Mesenchymal stem cell (in vitro differentiated cells and primary cell): ENCODE measurements around the gene SNAI3.

ENCODE experiments used
- DNase-seq: peaks from one replicate; pipeline ENCODE4 v3.0.0-alpha.2; 2013
- H2AFZ ChIP-seq: one replicate; pipeline ENCODE4 v1.6.1; 2013; ENCODE audit warnings: low read depth, mild to moderate bottlenecking, control low read depth, inconsistent platforms, low read length, moderate library complexity
- H2AK5ac ChIP-seq: 2 replicates; pipeline ENCODE4 v1.6.1; 2013; ENCODE audit warnings: low read length, moderate library complexity, mild to moderate bottlenecking, inconsistent platforms; ENCODE audit not compliant: severe bottlenecking
- H2BK120ac ChIP-seq: one replicate; pipeline ENCODE4 v1.6.1; 2013; ENCODE audit warnings: low read depth, mild to moderate bottlenecking, inconsistent platforms, low read length, moderate library complexity
- H2BK12ac ChIP-seq, 2 experiments: one replicate each; pipeline ENCODE4 v1.6.1; 2013; ENCODE audit warnings: inconsistent platforms in 2 of 2, low read length in 2 of 2, mild to moderate bottlenecking in 2 of 2, moderate library complexity in 2 of 2, control low read depth in 1 of 2
- H2BK15ac ChIP-seq: one replicate; pipeline ENCODE4 v1.6.1; 2013; ENCODE audit warnings: mild to moderate bottlenecking, low read depth, inconsistent platforms; ENCODE audit not compliant: poor library complexity, severe bottlenecking
- H2BK5ac ChIP-seq: 2 replicates; pipeline ENCODE4 v1.6.1; 2013; ENCODE audit warnings: low read depth, mild to moderate bottlenecking, low read length, control low read depth, inconsistent platforms; ENCODE audit not compliant: poor library complexity, severe bottlenecking
- H3K14ac ChIP-seq, 2 experiments: one replicate each; pipeline ENCODE4 v1.6.1; 2013; ENCODE audit warnings: inconsistent platforms in 2 of 2, low read length in 2 of 2, control low read depth in 1 of 2, mild to moderate bottlenecking in 1 of 2, moderate library complexity in 1 of 2
- H3K18ac ChIP-seq, 2 experiments: one replicate each; pipeline ENCODE4 v1.6.1; 2013; ENCODE audit warnings: inconsistent platforms in 2 of 2, low read length in 2 of 2, control low read depth in 1 of 2, low read depth in 1 of 2, mild to moderate bottlenecking in 1 of 2
- H3K23ac ChIP-seq, 2 experiments: one replicate each; pipeline ENCODE4 v1.6.1; 2013; ENCODE audit warnings: inconsistent platforms in 2 of 2, low read length in 2 of 2, mild to moderate bottlenecking in 2 of 2, moderate library complexity in 2 of 2, control low read depth in 1 of 2
- H3K27ac ChIP-seq: 2 replicates; pipeline ENCODE4 v1.5.1; 2013; ENCODE audit warnings: mild to moderate bottlenecking, moderate library complexity, low read length, control low read depth, inconsistent platforms; ENCODE audit not compliant: poor library complexity, severe bottlenecking
- H3K27me3 ChIP-seq, 2 experiments: 2 replicates each; pipeline versions ENCODE4 v1.6.1 to v1.7.0; 2013; ENCODE audit warnings: low read length in 2 of 2, mild to moderate bottlenecking in 2 of 2, moderate library complexity in 2 of 2, control low read depth in 1 of 2, inconsistent platforms in 1 of 2; ENCODE audit not compliant: control insufficient read depth in 1 of 2, insufficient read depth in 1 of 2
- H3K36me3 ChIP-seq, 2 experiments: 2 replicates each; pipeline versions ENCODE4 v1.6.1 to v1.7.0; 2013; ENCODE audit warnings: low read length in 2 of 2, control low read depth in 1 of 2, inconsistent platforms in 1 of 2, low read depth in 1 of 2, mild to moderate bottlenecking in 1 of 2; ENCODE audit not compliant: insufficient read depth in 2 of 2, control insufficient read depth in 1 of 2
- H3K4ac ChIP-seq, 2 experiments: one replicate each; pipeline ENCODE4 v1.6.1; 2013; ENCODE audit warnings: inconsistent platforms in 2 of 2, low read length in 2 of 2, mild to moderate bottlenecking in 2 of 2, moderate library complexity in 2 of 2, control low read depth in 1 of 2, low read depth in 1 of 2
- H3K4me1 ChIP-seq: 2 replicates; pipeline ENCODE4 v1.6.1; 2013; ENCODE audit warnings: low read depth, low read length, control low read depth; ENCODE audit not compliant: control insufficient read depth, insufficient read depth
- H3K4me2 ChIP-seq: 2 replicates; pipeline ENCODE4 v1.6.1; 2013; ENCODE audit warnings: low read length, mild to moderate bottlenecking, inconsistent platforms; ENCODE audit not compliant: poor library complexity, severe bottlenecking
- H3K4me3 ChIP-seq, 2 experiments: 2 replicates each; pipeline versions ENCODE4 v1.5.1 to v1.7.0; 2013; ENCODE audit warnings: low read length in 2 of 2, mild to moderate bottlenecking in 2 of 2, control low read depth in 1 of 2, low read depth in 1 of 2; ENCODE audit not compliant: insufficient read depth in 1 of 2
- H3K79me1 ChIP-seq: replicated peaks from 2 replicates; pipeline ENCODE4 v1.6.1; 2013; ENCODE audit warnings: mild to moderate bottlenecking, control low read depth, low read length, inconsistent platforms; ENCODE audit not compliant: poor library complexity, severe bottlenecking
- H3K9ac ChIP-seq: 2 replicates; pipeline ENCODE4 v1.7.0; 2013; ENCODE audit warnings: mild to moderate bottlenecking, low read length, moderate library complexity
- H3K9me3 ChIP-seq: 2 replicates; pipeline ENCODE4 v1.7.0; 2013; ENCODE audit warnings: mild to moderate bottlenecking, low read length; ENCODE audit not compliant: control insufficient read depth
- H4K8ac ChIP-seq: one replicate; pipeline ENCODE4 v1.6.1; 2013; ENCODE audit warnings: inconsistent platforms, mild to moderate bottlenecking, low read length, moderate library complexity
- H4K91ac ChIP-seq: one replicate; pipeline ENCODE4 v1.6.1; 2013; ENCODE audit warnings: mild to moderate bottlenecking, low read length, inconsistent platforms
- WGBS: methylation state at CpG from one replicate; pipeline ENCODE4 v1.1.7; 2013; ENCODE audit warnings: mixed read lengths; 5-methylcytosine and 5-hydroxymethylcytosine counted together

SNAI3 gene

GRCh38 chr16:88734361-88734728 lies 48.0 kb upstream of the SNAI3 start:
- Histone ChIP-seq H3K27ac (no peak overlapping the region), H3K36me3 (peaks cover 64 to 92% of the 10 kb centered on the region in 2 experiments), H3K4me1 (peaks cover 23% of the 10 kb centered on the region), H3K4me2 (no peak overlapping the region), H2AFZ (no peak overlapping the region), H2BK12ac (no peak overlapping the region), H2AK5ac (no peak overlapping the region), H3K79me1 (peaks cover 2% of the 10 kb centered on the region), H3K4me3 (no peak overlapping the region), H3K4ac (no peak overlapping the region), H2BK15ac (no peak overlapping the region), H4K91ac (no peak overlapping the region), H4K8ac (no peak overlapping the region), H3K9me3 (no peaks in the 10 kb centered on the region), H3K23ac (no peak overlapping the region), H2BK120ac (no peak overlapping the region), H3K18ac (no peak overlapping the region), H3K14ac (no peak overlapping the region), H3K9ac (no peak overlapping the region), H3K27me3 (no peaks in the 10 kb centered on the region), H2BK5ac (no peak overlapping the region)
- 94% methylated on average over 23 of the region's 23 CpGs for WGBS
- DNase-seq = no peak

GRCh38 chr16:88733630-88734360 lies 47.5 kb upstream of the SNAI3 start:
- no peaks in the 10 kb centered on the region for H3K27me3 ChIP-seq
- H3K4ac ChIP-seq = no peak overlapping the region
- no peak overlapping the region for H4K91ac ChIP-seq
- no peak overlapping the region for H3K4me2 ChIP-seq
- DNase-seq = no peak
- peaks cover 62 to 88% of the 10 kb centered on the region in 2 experiments for H3K36me3 ChIP-seq
- H2AK5ac ChIP-seq = no peak overlapping the region
- no peak overlapping the region for H2BK5ac ChIP-seq
- no peaks in the 10 kb centered on the region for H3K9me3 ChIP-seq
- peaks cover 2% of the 10 kb centered on the region for H3K79me1 ChIP-seq
- no peak overlapping the region for H3K18ac ChIP-seq
- no peak overlapping the region for H2AFZ ChIP-seq
- peaks cover 23% of the 10 kb centered on the region for H3K4me1 ChIP-seq
- H4K8ac ChIP-seq = no peak overlapping the region
- H2BK15ac ChIP-seq = no peak overlapping the region
- H3K4me3 ChIP-seq = no peak overlapping the region
- no peak overlapping the region for H2BK12ac ChIP-seq
- no peak overlapping the region for H2BK120ac ChIP-seq
- H3K14ac ChIP-seq = no peak overlapping the region
- H3K23ac ChIP-seq = no peak overlapping the region
- H3K27ac ChIP-seq = no peak overlapping the region
- no peak overlapping the region for H3K9ac ChIP-seq
- 91% methylated on average over 26 of the region's 27 CpGs for WGBS

DNA sequence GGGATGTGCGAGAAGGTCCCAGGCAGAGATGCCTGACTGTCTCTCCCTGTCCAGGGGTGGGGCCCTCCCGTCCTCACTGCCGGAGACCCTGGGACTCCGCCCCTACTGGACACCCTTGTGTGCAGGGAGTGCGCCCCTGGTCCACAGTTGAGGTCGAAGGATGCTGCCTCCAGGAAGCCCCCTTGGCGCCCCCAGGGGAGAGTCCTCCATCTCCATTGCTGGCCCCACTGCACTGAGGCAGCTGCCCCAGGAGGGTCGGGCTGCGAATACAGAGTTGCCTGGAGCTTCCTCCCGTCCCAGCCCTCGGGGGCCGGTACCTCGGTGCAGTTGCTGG lies 46.6 kb upstream of the SNAI3 start:
- no peak overlapping the region for H3K4me2 ChIP-seq
- H3K9ac ChIP-seq = no peak overlapping the region
- H3K27me3 ChIP-seq = no peaks in the 10 kb centered on the region
- H3K14ac ChIP-seq = no peak overlapping the region
- H3K36me3 ChIP-seq = peaks cover 57 to 82% of the 10 kb centered on the region in 2 experiments
- H2AK5ac ChIP-seq = no peak overlapping the region
- no peak for DNase-seq
- no peak overlapping the region for H4K8ac ChIP-seq
- no peak overlapping the region for H3K23ac ChIP-seq
- H3K79me1 ChIP-seq = peaks cover 3% of the 10 kb centered on the region
- H2BK15ac ChIP-seq = no peak overlapping the region
- no peak overlapping the region for H3K4me3 ChIP-seq
- no peaks in the 10 kb centered on the region for H3K9me3 ChIP-seq
- WGBS = 88% methylated on average over 13 of the region's 13 CpGs
- no peak overlapping the region for H2BK12ac ChIP-seq
- no peak overlapping the region for H3K18ac ChIP-seq
- no peak overlapping the region for H2BK120ac ChIP-seq
- H2AFZ ChIP-seq = no peak overlapping the region
- no peak overlapping the region for H3K4ac ChIP-seq
- no peak overlapping the region for H3K27ac ChIP-seq
- no peak overlapping the region for H2BK5ac ChIP-seq
- no peak overlapping the region for H4K91ac ChIP-seq
- peaks cover 20% of the 10 kb centered on the region for H3K4me1 ChIP-seq

- Histone ChIP-seq H3K9ac (no peak overlapping the region), H2BK120ac (no peak overlapping the region), H3K23ac (no peak overlapping the region), H3K14ac (no peak overlapping the region), H3K4me1 (peaks cover 20% of the 10 kb centered on the region), H4K91ac (peak overlapping the region; percentile 32), H3K4me3 (no peak overlapping the region), H3K27ac (no peak overlapping the region), H3K79me1 (peaks cover 3% of the 10 kb centered on the region), H2AFZ (no peak overlapping the region), H3K9me3 (no peaks in the 10 kb centered on the region), H2BK12ac (no peak overlapping the region), H3K4me2 (no peak overlapping the region), H2BK5ac (no peak overlapping the region), H3K18ac (no peak overlapping the region), H3K4ac (no peak overlapping the region), H3K36me3 (peaks cover 60 to 82% of the 10 kb centered on the region in 2 experiments), H3K27me3 (no peaks in the 10 kb centered on the region), H4K8ac (no peak overlapping the region), H2AK5ac (no peak overlapping the region), H2BK15ac (no peak overlapping the region)
- 90% methylated on average over 30 of the region's 30 CpGs for WGBS
- no peak for DNase-seq
Observed at GRCh38 chr16:88732172-88732960, 46.1 kb upstream of the SNAI3 start.
